H1 (cell line): ENCODE results near the gene ENTPD2. TPM values are rescaled to one million over a fixed set of nuclear protein-coding genes. Genes with fewer than 3 reads are reported as not detected.

Experiments
- CTCF ChIA-PET: fragments of 300-600 bp; sonication (Branson Sonifier 250); formaldehyde crosslinking; loops from one replicate; lab custom pipeline; 2021; ENCODE audit not compliant: partially characterized antibody; lab: Charles Lee
- POLR2A ChIA-PET: fragments of 300-600 bp; sonication (Branson Sonifier 250); formaldehyde crosslinking; loops from one replicate; lab custom pipeline; 2021; ENCODE audit warnings: inconsistent platforms; ENCODE audit not compliant: partially characterized antibody; lab: Charles Lee
- DNase-seq, 2 experiments: peaks; one replicate each; pipeline versions ENCODE4 v3.0.0 to v3.0.0-alpha.2; 2010 to 2022; ENCODE audit warnings: low spot score in 2 of 2, low read depth in 1 of 2, mixed read lengths in 1 of 2
- FAIRE-seq: peaks from 2 replicates; lab custom pipeline; 2011; peaks lifted over from hg19 to GRCh38; lab: Jason Lieb, UNC
- H2AFZ ChIP-seq: 2 replicates; pipeline ENCODE4 v1.8.1; 2012; ENCODE audit warnings: low read length, inconsistent platforms
- H2AK5ac ChIP-seq: 2 replicates; pipeline ENCODE4 v1.6.1; 2013; ENCODE audit warnings: low read depth, low read length
- H2BK120ac ChIP-seq: replicated peaks from 2 replicates; pipeline ENCODE3; 2013; ENCODE audit warnings: low read depth, low read length, inconsistent platforms
- H2BK12ac ChIP-seq: 2 replicates; pipeline ENCODE4 v1.6.1; 2013; ENCODE audit warnings: low read depth, low read length
- H2BK15ac ChIP-seq: 2 replicates; pipeline ENCODE4 v1.6.1; 2013; ENCODE audit warnings: low read length
- H2BK20ac ChIP-seq: 2 replicates; pipeline ENCODE4 v1.6.1; 2013; ENCODE audit warnings: low read length
- H2BK5ac ChIP-seq: 2 replicates; pipeline ENCODE4 v1.6.1; 2013; ENCODE audit warnings: low read depth, low read length
- H3K14ac ChIP-seq: 2 replicates; pipeline ENCODE4 v1.6.1; 2013; ENCODE audit warnings: inconsistent platforms; ENCODE audit not compliant: insufficient read length
- H3K18ac ChIP-seq: 2 replicates; pipeline ENCODE4 v1.6.1; 2013; ENCODE audit warnings: low read length; ENCODE audit errors: extremely low read depth
- H3K23ac ChIP-seq: 2 replicates; pipeline ENCODE4 v1.6.1; 2013; ENCODE audit warnings: inconsistent platforms; ENCODE audit not compliant: insufficient read length
- H3K23me2 ChIP-seq: 2 replicates; pipeline ENCODE4 v1.6.1; 2013; ENCODE audit warnings: low read depth, low read length
- H3K27ac ChIP-seq: 2 replicates; pipeline ENCODE4 v1.6.1; 2011; ENCODE audit warnings: low read depth, low read length, inconsistent platforms
- H3K27me3 ChIP-seq, 4 experiments: replicated peaks in 1 of 4; 1 replicate in 1 of 4; 2 replicates in 3 of 4; pipeline versions ENCODE4 v1.6.1 to v1.8.1; 2011 to 2013; ENCODE audit warnings: low read length in 3 of 4, mild to moderate bottlenecking in 3 of 4, inconsistent platforms in 2 of 4, mixed read lengths in 2 of 4, moderate library complexity in 1 of 4; ENCODE audit not compliant: control insufficient read depth in 3 of 4, insufficient read depth in 3 of 4; ENCODE audit errors: extremely low read depth in 1 of 4
- H3K36me3 ChIP-seq, 4 experiments: 2 replicates each; pipeline versions ENCODE4 v1.6.1 to v1.8.1; 2011 to 2013; ENCODE audit warnings: mild to moderate bottlenecking in 4 of 4, low read length in 3 of 4, moderate library complexity in 2 of 4, control low read depth in 1 of 4, inconsistent platforms in 1 of 4; ENCODE audit not compliant: insufficient read depth in 4 of 4, control insufficient read depth in 2 of 4
- H3K4ac ChIP-seq: replicated peaks from 2 replicates; pipeline ENCODE3; 2013; ENCODE audit warnings: low read length, low read depth, mixed read lengths, inconsistent platforms; ENCODE audit not compliant: insufficient read length
- H3K4me1 ChIP-seq, 4 experiments: replicated peaks in 1 of 4; 1 replicate in 1 of 4; 2 replicates in 3 of 4; pipeline versions ENCODE4 v1.6.1 to v1.8.1; 2011 to 2013; ENCODE audit warnings: low read length in 3 of 4, inconsistent platforms in 2 of 4, mixed read lengths in 1 of 4; ENCODE audit not compliant: insufficient read depth in 4 of 4, control insufficient read depth in 3 of 4
- H3K4me2 ChIP-seq, 2 experiments: 2 replicates each; pipeline versions ENCODE4 v1.6.1 to v1.8.1; 2011 to 2013; ENCODE audit warnings: low read depth in 2 of 2, low read length in 2 of 2, control low read depth in 1 of 2, inconsistent platforms in 1 of 2, mild to moderate bottlenecking in 1 of 2; ENCODE audit not compliant: insufficient read depth in 1 of 2
- H3K4me3 ChIP-seq, 4 experiments: fragments of 200-600, 300-600 bp in 1 of 4; sonication (generic), shearing (Covaris generic), sonication (Bioruptor Twin) in 1 of 4; 2 replicates each; pipeline versions ENCODE4 v1.5.1 to v1.8.1; 2011 to 2016; ENCODE audit warnings: low read length in 4 of 4, low read depth in 3 of 4, control low read depth in 2 of 4, inconsistent platforms in 2 of 4, mild to moderate bottlenecking in 2 of 4, mixed read lengths in 1 of 4, moderate library complexity in 1 of 4; ENCODE audit not compliant: insufficient read depth in 2 of 4; ENCODE audit errors: extremely low read depth in 1 of 4
- H3K56ac ChIP-seq: replicated peaks from 2 replicates; pipeline ENCODE3; 2013; ENCODE audit warnings: low read depth, mild to moderate bottlenecking, mixed read lengths, low read length, inconsistent platforms; ENCODE audit not compliant: insufficient read length
- H3K79me1 ChIP-seq: 2 replicates; pipeline ENCODE4 v1.6.1; 2013; ENCODE audit warnings: low read depth, low read length, control low read depth
- H3K79me2 ChIP-seq, 2 experiments: 2 replicates each; pipeline versions ENCODE4 v1.6.1 to v1.8.1; 2012 to 2013; ENCODE audit warnings: low read length in 2 of 2, mild to moderate bottlenecking in 2 of 2, inconsistent platforms in 1 of 2; ENCODE audit not compliant: insufficient read depth in 2 of 2, control insufficient read depth in 1 of 2
- H3K9ac ChIP-seq, 4 experiments: replicated peaks in 1 of 4; 1 replicate in 1 of 4; 2 replicates in 3 of 4; pipeline versions ENCODE4 v1.6.1 to v1.8.1; 2011 to 2013; ENCODE audit warnings: low read depth in 3 of 4, low read length in 3 of 4, control low read depth in 2 of 4, mild to moderate bottlenecking in 2 of 4, moderate library complexity in 2 of 4, inconsistent platforms in 1 of 4; ENCODE audit errors: extremely low read depth in 1 of 4
- H3K9me3 ChIP-seq, 2 experiments: 2 replicates each; pipeline versions ENCODE4 v1.6.1 to v1.8.1; 2012 to 2013; ENCODE audit warnings: mild to moderate bottlenecking in 2 of 2, moderate library complexity in 2 of 2, control low read depth in 1 of 2, inconsistent platforms in 1 of 2, low read depth in 1 of 2, low read length in 1 of 2, mixed read lengths in 1 of 2; ENCODE audit not compliant: insufficient read depth in 2 of 2
- H4K20me1 ChIP-seq, 2 experiments: replicated peaks in 1 of 2; 2 replicates each; pipeline versions ENCODE3 to v1.8.1; 2011 to 2013; ENCODE audit warnings: inconsistent platforms in 2 of 2, low read length in 2 of 2, mild to moderate bottlenecking in 1 of 2; ENCODE audit not compliant: insufficient read depth in 2 of 2, control insufficient read depth in 1 of 2
- H4K5ac ChIP-seq: 2 replicates; pipeline ENCODE4 v1.6.1; 2013; ENCODE audit warnings: low read length, low read depth, mixed read lengths, inconsistent platforms; ENCODE audit not compliant: insufficient read length
- H4K8ac ChIP-seq: 2 replicates; pipeline ENCODE4 v1.8.0; 2013; ENCODE audit warnings: mild to moderate bottlenecking, moderate library complexity, low read length, inconsistent platforms; ENCODE audit not compliant: insufficient read depth; ENCODE audit errors: extremely low read depth
- H4K91ac ChIP-seq: replicated peaks from 2 replicates; pipeline ENCODE3; 2013; ENCODE audit warnings: low read length, mixed read lengths, inconsistent platforms; ENCODE audit not compliant: insufficient read length
- CHD1 ChIP-seq: IDR thresholded peaks from 2 replicates; pipeline ENCODE4 v1.6.1; 2012; ENCODE audit warnings: low read depth, low read length, improper control_type of control experiment
- CTBP2 ChIP-seq: IDR thresholded peaks from 2 replicates; pipeline ENCODE4 v1.7.0; 2011; ENCODE audit warnings: borderline replicate concordance, mild to moderate bottlenecking, moderate library complexity, mixed read lengths, low read length; ENCODE audit not compliant: insufficient read depth, insufficient read length
- EGR1 ChIP-seq: IDR thresholded peaks from 2 replicates; pipeline ENCODE4 v1.6.1; 2011; ENCODE audit warnings: low read depth, low read length, borderline replicate concordance
- GABPA ChIP-seq: IDR thresholded peaks from 2 replicates; pipeline ENCODE4 v1.6.1; 2011; ENCODE audit warnings: mild to moderate bottlenecking, low read length, moderate library complexity, borderline replicate concordance; ENCODE audit not compliant: insufficient read depth
- GTF2F1 ChIP-seq: IDR thresholded peaks from 2 replicates; pipeline ENCODE4 v1.6.1; 2012; ENCODE audit warnings: low read depth, low read length, improper control_type of control experiment, borderline replicate concordance
- JUND ChIP-seq: IDR thresholded peaks from 2 replicates; pipeline ENCODE4 v1.6.1; 2011; ENCODE audit warnings: mild to moderate bottlenecking, improper control_type of control experiment, low read length
- NANOG ChIP-seq: IDR thresholded peaks from 2 replicates; pipeline ENCODE4 v1.6.1; 2011; ENCODE audit warnings: low read length, low read depth, mild to moderate bottlenecking, inconsistent platforms; ENCODE audit not compliant: insufficient read depth, poor library complexity, severe bottlenecking
- POLR2A ChIP-seq, 2 experiments: IDR thresholded peaks; 1 replicate in 1 of 2; 2 replicates in 1 of 2; pipeline ENCODE4 v1.6.1; 2011; ENCODE audit warnings: low read depth in 2 of 2, low read length in 2 of 2, mild to moderate bottlenecking in 2 of 2; ENCODE audit errors: control extremely low read depth in 1 of 2
- POLR2AphosphoS5 ChIP-seq: IDR thresholded peaks from 2 replicates; pipeline ENCODE4 v1.6.1; 2011; ENCODE audit warnings: low read depth, low read length
- POU5F1 ChIP-seq: IDR thresholded peaks from 2 replicates; pipeline ENCODE4 v1.6.1; 2011; ENCODE audit warnings: low read depth, mild to moderate bottlenecking, low read length, moderate library complexity
- RAD21 ChIP-seq, 2 experiments: IDR thresholded peaks in 1 of 2; conservative IDR thresholded peaks in 1 of 2; 2 replicates each; pipeline ENCODE4 v1.6.1; 2011; ENCODE audit warnings: low read depth in 2 of 2, low read length in 2 of 2, improper control_type of control experiment in 1 of 2, inconsistent platforms in 1 of 2, mild to moderate bottlenecking in 1 of 2, moderate library complexity in 1 of 2
- RXRA ChIP-seq: IDR thresholded peaks from 2 replicates; pipeline ENCODE4 v1.6.1; 2011; ENCODE audit warnings: low read depth, mild to moderate bottlenecking, low read length, moderate library complexity; ENCODE audit not compliant: insufficient read depth
- TAF7 ChIP-seq: optimal IDR thresholded peaks from 2 replicates; pipeline ENCODE3; 2011; ENCODE audit warnings: low read depth, mild to moderate bottlenecking, inconsistent platforms, low read length, moderate library complexity, borderline replicate concordance
- WGBS, 2 experiments: shearing (Covaris generic) in 1 of 2; methylation state at CpG; one replicate each; pipeline versions ENCODE4 v1.1.6 to v1.1.7; 2013 to 2015; ENCODE audit warnings: low lambda C conversion rate in 2 of 2, mixed read lengths in 2 of 2, inconsistent platforms in 1 of 2, low coverage in 1 of 2, missing lambda C conversion rate in 1 of 2; ENCODE audit not compliant: insufficient replicate concordance in 2 of 2, insufficient coverage in 1 of 2, insufficient read length in 1 of 2; ENCODE audit errors: extremely low coverage in 1 of 2, missing lambda C conversion rate in 1 of 2; 5-methylcytosine and 5-hydroxymethylcytosine counted together
- polyA plus RNA-seq, 7 experiments: library from polyadenylated mRNA; depleted of rRNA in 3 of 7; stranded (reverse) in 5 of 7; unstranded in 2 of 7; fragments of >200 nt in 5 of 7; fragments of 200-250 nt in 2 of 7; gene quantifications; 1 replicate in 5 of 7; 2 replicates in 1 of 7; 4 replicates in 1 of 7; pipeline versions ENCODE4 v1.2.1 to v1.2.3, GENCODE V29; 2011 to 2013; ENCODE audit warnings: missing spikeins in 2 of 7, mixed read lengths in 2 of 7
- total RNA-seq: library from RNA; stranded (reverse); fragmentation: NEBNext Ultra II Directional; extraction: Animal tissue kit (Norgen Biotek cat#: 25700); gene quantifications from 2 replicates; pipeline ENCODE4 v1.2.1, GENCODE V29; 2021

Gene ENTPD2
- total and polyA plus RNA-seq, 2 of the 8 experiments (the other 6 are each of a cell fraction or from before 2014, with no cell fraction given): 0.65 to 3.8 TPM

- Histone ChIP-seq H3K27ac (no peak overlapping the region), H3K9ac (no peak overlapping the region)
- TF ChIP-seq TAF7 (no peak), CTBP2 (no peak), RAD21 (IDR thresholded peaks at IDR 0.05 in 1 of 2, conservative IDR thresholded peaks at IDR 0.05 in 1 of 2; ENCODE audit: low read depth in 2 of 2, low read length in 2 of 2) (no peak), POLR2AphosphoS5 (no peak), GABPA (no peak), NANOG (no peak), JUND (no peak), EGR1 (no peak), GTF2F1 (no peak), RXRA (no peak), CHD1 (no peak), POLR2A (IDR thresholded peaks at IDR 0.05; ENCODE audit: control extremely low read depth in 1 of 2, low read depth in 2 of 2, low read length in 2 of 2) (no peak), POU5F1 (no peak)
Observed at GRCh38 chr9:137088121-137088520, 34.3 kb upstream of the ENTPD2 start.

More at GRCh38 chr9:137088121-137088520, 34.3 kb upstream of the ENTPD2 start:
- Histone ChIP-seq H3K14ac (no peak overlapping the region), H3K79me1 (no peaks in the 10 kb centered on the region), H3K4me3 (peak overlapping the region in 1 of 4 experiments; percentile 70; a peak in 2 of 8 replicates), H4K5ac (no peak overlapping the region), H3K36me3 (no peaks in the 10 kb centered on the region; a peak in 1 of 8 replicates), H2BK12ac (no peak overlapping the region), H4K91ac (no peak overlapping the region), H2BK15ac (no peak overlapping the region), H4K8ac (no peak overlapping the region), H3K23ac (no peak overlapping the region), H3K79me2 (no peaks in the 10 kb centered on the region), H2AFZ (no peak overlapping the region), H3K4me1 (peaks cover 0 to 10% (median 4%) of the 10 kb centered on the region in 4 experiments; a peak in 4 of 7 replicates), H2BK20ac (no peak overlapping the region), H3K56ac (no peak overlapping the region), H3K23me2 (peaks cover 12% of the 10 kb centered on the region; the same call in 1 of the 2 replicates), H4K20me1 (no peaks in the 10 kb centered on the region), H2AK5ac (no peak overlapping the region), H2BK5ac (no peak overlapping the region), H3K4ac (no peak overlapping the region), H3K18ac (no peak overlapping the region), H3K4me2 (peak overlapping the region; percentile 83 to 94), H3K9me3 (no peaks in the 10 kb centered on the region), H3K27me3 (peaks cover 0 to 9% (median 3%) of the 10 kb centered on the region in 4 experiments; a peak in 5 of 7 replicates), H2BK120ac (no peak overlapping the region)
- POLR2A ChIA-PET: interaction anchor here (0.6 to 1.3 kb wide), 4 partner anchors 11 to 310 kb away, joined by 3 to 4 read pairs (median 3); partner anchors contain the start of gene UAP1L1
- FAIRE-seq (no peak), DNase-seq (no peak)
- CTCF ChIA-PET: interaction anchor here (0.6 to 7.8 kb wide), 6 partner anchors 21 to 149 kb away, joined by 3 to 80 read pairs (median 4); partner anchors contain the start of gene SAPCD2
- 85% methylated on average over 5 of the region's 5 CpGs; no CpG with 5 or more reads in 1 of the 2 experiments for WGBS, 2 experiments
